Astrocyte of the cerebellum (primary cell): Measurements from ENCODE around the gene AIG1.
"Not testable (repeated sequence)": the region's sequence is repeated elsewhere in the genome, so short reads cannot be mapped to it uniquely, and the experiment has no call there.

Experiments used
- DNase-seq: peaks from one replicate; pipeline ENCODE4 v3.0.0-alpha.2; 2011; ENCODE audit warnings: low read depth
- H3K4me3 ChIP-seq: 2 replicates; pipeline ENCODE4 v1.5.1; 2011; ENCODE audit warnings: mild to moderate bottlenecking, low read depth, low read length, moderate library complexity
- CTCF ChIP-seq: IDR thresholded peaks from 2 replicates; pipeline ENCODE4 v1.5.1; 2012; ENCODE audit warnings: low read length, low read depth, moderate library complexity, mild to moderate bottlenecking; ENCODE audit errors: missing control alignments
- in situ Hi-C: cut with HindIII; loops from 2 replicates; pipeline ENCODE4 v1.10.0; 2017; ENCODE audit warnings: low sequenced_read_pairs

Gene AIG1

GRCh38 chr6:143139239-143139784, 78.6 kb downstream of the AIG1 start:
- in situ Hi-C loops: no loop called here
- no peak for DNase-seq
- TF ChIP-seq CTCF: no peak
- no peak overlapping the region for H3K4me3 ChIP-seq

- DNase-seq, in situ Hi-C loops, H3K4me3 ChIP-seq: not testable (repeated sequence)
These were observed 79.2 kb downstream of the AIG1 start for GRCh38 chr6:143139884-143140283.

- DNase-seq: no peak
These were observed 80.1 kb downstream of the AIG1 start for GRCh38 chr6:143140767-143141166.

GRCh38 chr6:143141442-143141841, 80.8 kb downstream of the AIG1 start:
- no peak for TF ChIP-seq CTCF
- no peak for DNase-seq
- in situ Hi-C loops: no loop called here
- no peak overlapping the region for H3K4me3 ChIP-seq

More at GRCh38 chr6:143140767-143141166, 80.1 kb downstream of the AIG1 start:
- H3K4me3 ChIP-seq: no peak overlapping the region
- in situ Hi-C loops: no loop called here
- no peak for TF ChIP-seq CTCF

- DNase-seq: no peak
- in situ Hi-C loops: no loop called here
- H3K4me3 ChIP-seq: no peak overlapping the region
- no peak for TF ChIP-seq CTCF
These were observed 85.6 kb downstream of the AIG1 start for GRCh38 chr6:143146186-143146851.

- in situ Hi-C loops: no loop called here
- TF ChIP-seq CTCF: no peak
- no peak for DNase-seq
- H3K4me3 ChIP-seq: no peak overlapping the region
These were observed 89.1 kb downstream of the AIG1 start for GRCh38 chr6:143149771-143150170.

GRCh38 chr6:143150281-143150680, 89.6 kb downstream of the AIG1 start:
- in situ Hi-C loops: no loop called here
- no peak overlapping the region for H3K4me3 ChIP-seq
- no peak for DNase-seq
- no peak for TF ChIP-seq CTCF
